Effector memory CD4-positive, alpha-beta T cell (primary cell): ENCODE measurements around the gene TOMM20.

Source experiments
- DNase-seq, 3 donors: peaks; one replicate each; pipeline ENCODE4 v3.0.0-alpha.2; 2020
- H3K27ac ChIP-seq: 2 replicates; pipeline ENCODE4 v1.7.0; 2013; ENCODE audit warnings: mild to moderate bottlenecking, low read length, moderate library complexity; ENCODE audit not compliant: insufficient read depth, poor library complexity, severe bottlenecking
- H3K27me3 ChIP-seq: replicated peaks from 2 replicates; pipeline ENCODE4 v1.7.0; 2013; ENCODE audit warnings: mild to moderate bottlenecking, low read length; ENCODE audit not compliant: insufficient read depth, control insufficient read depth, poor library complexity, severe bottlenecking
- H3K36me3 ChIP-seq: 2 replicates; pipeline ENCODE4 v1.7.0; 2013; ENCODE audit warnings: mild to moderate bottlenecking, low read length, moderate library complexity; ENCODE audit not compliant: control insufficient read depth, insufficient read depth
- H3K4me1 ChIP-seq: 2 replicates; pipeline ENCODE4 v1.7.0; 2013; ENCODE audit warnings: low read length, mild to moderate bottlenecking; ENCODE audit not compliant: control insufficient read depth, insufficient read depth, poor library complexity, severe bottlenecking
- H3K4me3 ChIP-seq: 2 replicates; pipeline ENCODE4 v1.7.0; 2013; ENCODE audit warnings: low read length, low read depth, mild to moderate bottlenecking; ENCODE audit not compliant: insufficient read depth, poor library complexity, severe bottlenecking
- H3K9me3 ChIP-seq: 2 replicates; pipeline ENCODE4 v1.7.0; 2013; ENCODE audit warnings: mild to moderate bottlenecking, low read length, moderate library complexity; ENCODE audit not compliant: control insufficient read depth

Gene TOMM20

DNA sequence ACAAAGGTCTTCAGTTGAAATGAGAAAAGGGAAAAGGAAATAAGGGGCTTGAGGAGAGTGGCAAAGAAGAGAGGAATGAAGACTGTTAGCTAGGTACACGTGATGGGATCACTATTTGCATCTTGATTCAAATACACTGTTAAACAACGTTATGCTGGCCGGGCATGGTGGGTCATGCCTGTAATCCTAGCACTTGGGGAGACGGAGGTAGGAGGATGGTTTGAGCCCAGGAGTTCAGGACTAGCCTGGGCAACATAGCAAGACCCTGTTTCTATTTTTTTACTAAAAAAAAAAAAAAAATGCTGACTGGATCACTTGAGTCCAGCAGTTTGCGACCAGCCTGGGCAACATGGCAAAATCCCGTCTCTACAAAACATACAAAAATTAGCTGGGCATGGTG lies 30.0 kb upstream of the TOMM20 start:
- Histone ChIP-seq H3K27me3 (no peaks in the 10 kb centered on the region), H3K4me3 (no peak overlapping the region), H3K9me3 (no peaks in the 10 kb centered on the region), H3K4me1 (peaks cover 15% of the 10 kb centered on the region), H3K27ac (no peak overlapping the region), H3K36me3 (peaks cover 32% of the 10 kb centered on the region)
- DNase-seq = no peak

DNA sequence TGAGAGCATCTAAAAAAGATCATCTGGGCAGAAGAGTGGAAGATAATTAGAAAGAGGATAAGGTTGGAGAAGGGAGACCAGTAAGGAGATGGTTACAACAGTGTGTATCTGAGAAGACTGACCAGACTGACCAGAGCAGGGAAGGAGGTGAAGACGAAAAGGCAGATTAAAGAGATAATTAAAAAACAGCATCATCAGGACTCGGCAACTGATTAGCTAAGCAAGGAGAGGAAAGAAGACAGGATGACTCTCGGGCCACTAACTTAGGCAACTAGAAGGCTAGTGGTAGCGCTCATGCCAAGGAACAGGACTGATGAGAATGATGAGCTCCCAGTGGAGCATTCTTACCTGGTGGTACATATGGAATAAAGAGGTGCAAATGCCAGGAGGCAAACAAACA lies 28.5 kb upstream of the TOMM20 start:
- H3K36me3 ChIP-seq = peaks cover 37% of the 10 kb centered on the region

DNA sequence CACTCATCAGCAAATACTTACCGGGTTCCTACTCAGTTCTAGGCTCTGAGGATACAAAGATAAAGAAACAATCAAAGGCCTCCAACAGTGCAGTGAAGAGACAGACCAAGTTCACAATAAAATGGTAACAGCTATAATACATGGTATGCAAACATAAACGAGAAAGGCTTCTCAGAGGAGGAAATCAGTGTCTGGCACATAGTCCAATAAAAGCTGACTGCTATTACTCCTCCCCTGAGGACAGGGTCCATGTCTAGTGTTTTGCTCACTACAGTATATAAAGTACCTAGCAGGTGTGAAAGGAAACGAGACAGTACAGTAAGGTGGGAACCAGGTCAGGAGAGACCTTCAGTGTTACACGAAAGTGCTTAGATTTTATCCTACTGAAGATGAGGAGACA lies 28.1 kb upstream of the TOMM20 start:
- no peaks in the 10 kb centered on the region for H3K9me3 ChIP-seq
- H3K36me3 ChIP-seq = peaks cover 37% of the 10 kb centered on the region
- no peaks in the 10 kb centered on the region for H3K27me3 ChIP-seq
- H3K4me1 ChIP-seq = peaks cover 15% of the 10 kb centered on the region
- H3K4me3 ChIP-seq = no peak overlapping the region
- DNase-seq = no peak
- no peak overlapping the region for H3K27ac ChIP-seq

More for the DNA sequence above, 28.5 kb upstream of the TOMM20 start:
- Histone ChIP-seq H3K4me1 (peaks cover 15% of the 10 kb centered on the region), H3K4me3 (no peak overlapping the region), H3K27ac (no peak overlapping the region), H3K9me3 (no peaks in the 10 kb centered on the region), H3K27me3 (no peaks in the 10 kb centered on the region)
- DNase-seq = no peak

DNA sequence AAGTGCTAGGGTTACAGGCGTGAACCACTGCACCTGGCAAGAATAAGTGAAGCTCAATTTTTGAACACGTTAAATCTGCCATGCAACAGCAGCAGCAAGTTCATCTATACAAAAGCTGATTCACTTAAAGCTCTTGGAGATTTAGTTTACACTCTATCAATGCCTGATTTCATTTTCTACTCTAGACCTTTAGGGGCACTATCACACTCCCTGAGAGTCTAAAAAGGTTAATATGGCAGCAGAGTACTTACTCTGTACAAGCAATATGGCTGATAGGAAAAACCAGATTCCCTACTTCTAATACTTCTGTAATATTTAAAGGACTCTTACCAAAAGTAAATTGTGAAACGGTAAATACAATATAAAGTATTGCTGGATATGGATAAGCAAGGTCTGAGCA lies 27.6 kb upstream of the TOMM20 start:
- Histone ChIP-seq H3K27ac (no peak overlapping the region), H3K4me3 (no peak overlapping the region), H3K27me3 (no peaks in the 10 kb centered on the region), H3K4me1 (peaks cover 15% of the 10 kb centered on the region), H3K36me3 (peaks cover 40% of the 10 kb centered on the region), H3K9me3 (no peaks in the 10 kb centered on the region)
- DNase-seq = no peak

DNA sequence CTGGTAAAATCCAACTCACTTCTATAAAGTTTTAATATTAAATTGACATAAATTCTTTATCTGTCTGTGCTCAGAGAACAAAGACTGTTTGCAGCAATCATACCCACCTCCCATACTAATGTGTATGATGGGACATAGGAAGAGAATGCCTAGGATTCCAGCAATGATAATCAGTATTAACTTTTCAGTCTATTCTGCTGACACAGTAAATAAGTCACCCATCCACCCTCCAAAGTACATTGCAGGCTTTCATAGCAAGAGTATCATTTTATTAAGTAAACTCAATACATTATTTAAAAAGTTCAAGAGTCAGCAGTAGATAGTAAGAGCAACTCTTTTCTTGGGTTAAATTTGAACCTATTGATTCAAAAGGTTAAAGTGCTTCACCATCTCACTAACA lies 23.6 kb upstream of the TOMM20 start:
- no peak for DNase-seq
- H3K27ac ChIP-seq = no peak overlapping the region
- H3K36me3 ChIP-seq = peaks cover 50% of the 10 kb centered on the region
- no peak overlapping the region for H3K4me3 ChIP-seq
- H3K27me3 ChIP-seq = no peaks in the 10 kb centered on the region
- no peaks in the 10 kb centered on the region for H3K9me3 ChIP-seq
- peaks cover 4% of the 10 kb centered on the region for H3K4me1 ChIP-seq

DNA sequence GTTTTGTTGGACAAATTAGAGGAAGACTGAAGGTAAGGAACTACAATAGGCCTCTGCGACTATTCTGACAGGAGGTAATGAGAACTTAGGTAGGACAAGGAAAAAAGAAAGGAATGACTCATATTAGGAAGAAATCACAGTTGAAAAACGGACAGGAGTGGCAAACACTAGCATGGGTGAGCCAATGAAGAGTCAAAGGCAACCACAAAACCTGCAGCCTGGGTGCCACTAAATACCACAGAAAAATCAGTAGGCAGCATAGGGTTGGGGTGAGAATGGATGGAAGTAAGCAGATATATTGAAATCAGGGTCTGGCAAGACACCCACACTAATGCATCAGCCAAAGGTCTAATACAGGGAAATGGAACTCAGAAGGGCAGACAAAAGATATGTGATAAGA lies 22.4 kb upstream of the TOMM20 start:
- Histone ChIP-seq H3K4me3 (no peak overlapping the region), H3K36me3 (peaks cover 45% of the 10 kb centered on the region), H3K9me3 (no peaks in the 10 kb centered on the region), H3K27ac (no peak overlapping the region), H3K27me3 (no peaks in the 10 kb centered on the region), H3K4me1 (peaks cover 4% of the 10 kb centered on the region)
- no peak for DNase-seq

DNA sequence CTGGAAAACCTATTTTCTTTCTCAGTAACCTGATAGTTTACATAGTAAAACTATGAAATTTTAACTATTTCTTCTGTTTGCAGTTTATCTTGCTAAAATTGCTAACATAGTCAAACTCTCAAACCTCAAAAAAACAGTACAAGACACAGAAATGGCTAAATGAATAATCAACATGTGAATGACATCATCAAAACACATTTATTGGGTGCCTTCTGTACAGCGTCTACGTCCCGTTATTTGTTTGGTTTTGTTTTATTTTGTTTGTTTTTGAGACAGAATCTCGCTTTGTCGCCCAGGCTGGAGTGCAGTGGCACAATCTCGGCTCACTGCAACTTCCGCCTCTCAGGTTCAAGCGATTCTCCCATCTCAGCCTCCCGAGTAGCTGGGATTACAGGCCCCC lies 21.2 kb upstream of the TOMM20 start:
- Histone ChIP-seq H3K4me1 (peaks cover 4% of the 10 kb centered on the region), H3K27me3 (no peaks in the 10 kb centered on the region), H3K36me3 (peaks cover 55% of the 10 kb centered on the region), H3K4me3 (no peak overlapping the region), H3K9me3 (no peaks in the 10 kb centered on the region), H3K27ac (no peak overlapping the region)
- DNase-seq = no peak

DNA sequence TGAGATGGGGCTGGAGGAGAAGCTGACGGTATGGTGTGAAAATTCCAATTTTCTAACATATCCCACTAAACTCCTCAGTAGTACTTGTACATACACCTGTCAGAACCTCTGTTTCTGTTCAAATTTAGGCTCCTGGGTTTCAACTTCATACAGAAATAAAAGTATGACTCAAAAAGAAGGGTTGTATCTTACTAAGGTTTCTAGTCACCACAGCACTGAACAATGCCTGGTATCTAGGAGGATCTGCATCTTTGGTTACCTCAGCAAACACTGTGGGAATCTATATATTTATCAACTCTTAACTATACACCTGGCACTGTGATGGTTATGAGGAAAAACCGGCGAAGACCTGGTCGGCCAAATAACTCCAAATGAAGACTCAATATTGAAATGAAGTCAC lies 18.6 kb upstream of the TOMM20 start:
- H3K36me3 ChIP-seq = peaks cover 63% of the 10 kb centered on the region
- H3K27me3 ChIP-seq = no peaks in the 10 kb centered on the region
- no peak for DNase-seq
- no peak overlapping the region for H3K4me3 ChIP-seq
- no peak overlapping the region for H3K27ac ChIP-seq
- peaks cover 4% of the 10 kb centered on the region for H3K4me1 ChIP-seq
- H3K9me3 ChIP-seq = no peaks in the 10 kb centered on the region

DNA sequence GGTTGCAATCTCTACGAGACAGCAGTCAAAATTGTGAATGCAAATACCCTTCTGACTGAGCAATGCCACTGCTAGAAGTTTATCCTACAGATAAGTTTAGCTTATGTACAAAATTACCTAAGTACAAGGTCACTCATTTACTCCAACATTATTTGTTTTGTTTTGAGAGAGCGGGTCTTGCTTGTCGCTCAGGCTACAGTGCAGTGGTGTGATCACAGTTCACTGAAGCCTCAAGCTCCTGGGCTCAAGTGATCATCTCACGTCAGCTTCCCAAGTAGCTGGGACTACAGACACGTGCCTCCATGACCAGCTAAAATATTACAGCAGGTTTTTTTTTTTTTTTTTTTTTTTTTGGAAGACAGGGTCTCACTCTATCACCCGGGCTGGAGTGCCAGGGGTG lies 17.0 kb upstream of the TOMM20 start:
- H3K27ac ChIP-seq = no peak overlapping the region
- H3K4me1 ChIP-seq = peaks cover 4% of the 10 kb centered on the region
- H3K9me3 ChIP-seq = no peaks in the 10 kb centered on the region
- H3K27me3 ChIP-seq = no peaks in the 10 kb centered on the region
- no peak for DNase-seq
- no peak overlapping the region for H3K4me3 ChIP-seq
- H3K36me3 ChIP-seq = peaks cover 62% of the 10 kb centered on the region

DNA sequence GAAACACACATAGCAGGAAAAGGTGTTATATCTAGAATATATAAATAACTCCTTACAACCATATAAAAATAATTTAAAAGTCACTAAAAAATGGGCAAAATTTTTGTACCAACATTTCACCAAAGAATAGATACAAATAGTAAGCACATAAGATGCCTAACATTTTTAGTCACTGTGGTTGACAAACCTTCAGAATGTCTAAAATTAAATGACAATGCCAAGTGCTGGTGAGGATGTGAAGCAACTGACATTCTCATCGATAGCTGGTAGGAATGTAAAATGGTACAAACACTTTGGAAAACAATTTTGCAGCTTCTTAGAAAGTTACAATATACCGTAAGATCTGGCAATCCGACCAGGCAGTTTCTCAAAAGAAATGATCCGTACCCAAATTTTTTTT lies 14.4 kb upstream of the TOMM20 start:
- no peaks in the 10 kb centered on the region for H3K9me3 ChIP-seq
- no peaks in the 10 kb centered on the region for H3K4me1 ChIP-seq
- peaks cover 62% of the 10 kb centered on the region for H3K36me3 ChIP-seq
- H3K27me3 ChIP-seq = no peaks in the 10 kb centered on the region
- H3K27ac ChIP-seq = no peak overlapping the region
- no peak overlapping the region for H3K4me3 ChIP-seq
- no peak for DNase-seq

DNA sequence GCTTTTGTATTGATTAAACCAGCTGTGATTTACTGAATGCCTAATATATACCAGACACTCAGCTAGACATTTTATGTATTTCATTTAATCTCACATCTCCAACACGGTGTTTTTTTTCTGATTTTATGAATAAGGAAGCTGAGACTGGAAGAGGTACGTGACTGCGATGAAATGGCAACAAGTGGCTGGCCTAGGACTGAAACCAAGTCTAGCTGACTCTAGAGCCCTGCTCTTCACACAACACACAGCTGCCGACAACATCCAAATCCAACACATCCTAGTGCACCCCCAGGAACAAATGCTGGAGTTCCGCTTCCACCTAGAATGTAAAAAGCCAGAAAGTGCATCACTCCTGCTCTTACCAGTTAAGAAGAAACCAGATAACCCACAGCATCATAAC lies 10.7 kb upstream of the TOMM20 start:
- H3K27ac ChIP-seq = no peak overlapping the region
- DNase-seq = no peak
- H3K4me1 ChIP-seq = no peaks in the 10 kb centered on the region
- H3K9me3 ChIP-seq = no peaks in the 10 kb centered on the region
- no peak overlapping the region for H3K4me3 ChIP-seq
- peaks cover 67% of the 10 kb centered on the region for H3K36me3 ChIP-seq
- no peaks in the 10 kb centered on the region for H3K27me3 ChIP-seq
